Measurements from ENCODE around the gene FDXR. TPM values are rescaled to one million over a fixed set of nuclear protein-coding genes. Genes with fewer than 3 reads are reported as not detected.

FDXR gene
- total RNA-seq, 3 donors from 2014 or later: 6.1 to 12.0 (median 7.0) TPM

- peaks cover 18% of the 10 kb centered on the region for H3K4me1 Mint-ChIP-seq (ENCODE audit: low read depth)
- no peak for DNase-seq
- H3K9me3 Mint-ChIP-seq: no peaks in the 10 kb centered on the region
- H3K27me3 Mint-ChIP-seq (ENCODE audit: low read depth): peaks cover 45% of the 10 kb centered on the region
- no peak overlapping the region for H3K4me3 Mint-ChIP-seq
- ATAC-seq: peak; percentile 6 to 7
- H3K36me3 Mint-ChIP-seq (ENCODE audit: insufficient read depth): no peaks in the 10 kb centered on the region
Observed at GRCh38 chr17:74860872-74861661, 11.7 kb downstream of the FDXR start.

GRCh38 chr17:74860229-74860871 is 12.4 kb downstream of the FDXR start:
- Mint-ChIP-seq H3K4me3 (peak overlapping the region; percentile 54), H3K9me3 (no peaks in the 10 kb centered on the region), H3K4me1 (ENCODE audit: low read depth) (peaks cover 18% of the 10 kb centered on the region), H3K27me3 (ENCODE audit: low read depth) (peaks cover 52% of the 10 kb centered on the region), H3K36me3 (ENCODE audit: insufficient read depth) (no peaks in the 10 kb centered on the region)
- ATAC-seq (peak; percentile 5 to 9), DNase-seq (no peak)

- Mint-ChIP-seq H3K36me3 (ENCODE audit: insufficient read depth) (no peaks in the 10 kb centered on the region), H3K4me3 (peak within 1 kb of the TSS; percentile 54), H3K27me3 (ENCODE audit: low read depth) (peaks cover 59% of the 10 kb centered on the region), H3K4me1 (ENCODE audit: low read depth) (peaks cover 17% of the 10 kb centered on the region), H3K9me3 (no peaks in the 10 kb centered on the region)
- peak; percentile 37 to 42 for ATAC-seq
- DNase-seq: no peak
Observed at GRCh38 chr17:74859459-74860228, 13.2 kb downstream of the FDXR start, which contains the start of gene GRIN2C. Gene GRIN2C, minus strand, starts transcription at chr17:74859885. Its CDS starts 4,793 bp downstream, at chr17:74855092.

GRCh38 chr17:74858672-74859458 is 13.9 kb downstream of the FDXR start:
- Mint-ChIP-seq H3K9me3 (no peaks in the 10 kb centered on the region), H3K36me3 (ENCODE audit: insufficient read depth) (no peaks in the 10 kb centered on the region), H3K4me3 (peak overlapping the region; percentile 35), H3K27me3 (ENCODE audit: low read depth) (peaks cover 67% of the 10 kb centered on the region), H3K4me1 (ENCODE audit: low read depth) (peaks cover 17% of the 10 kb centered on the region)
- DNase-seq: no peak
- ATAC-seq: no peak

GRCh38 chr17:74857191-74857590 is 15.6 kb downstream of the FDXR start:
- H3K9me3 Mint-ChIP-seq: no peaks in the 10 kb centered on the region
- DNase-seq (no peak), ATAC-seq (no peak)
- H3K27me3 Mint-ChIP-seq (ENCODE audit: low read depth): peaks cover 74% of the 10 kb centered on the region
- no peaks in the 10 kb centered on the region for H3K36me3 Mint-ChIP-seq (ENCODE audit: insufficient read depth)
- no peak overlapping the region for H3K4me3 Mint-ChIP-seq
- H3K4me1 Mint-ChIP-seq (ENCODE audit: low read depth): peaks cover 19% of the 10 kb centered on the region

- Mint-ChIP-seq H3K9me3 (no peaks in the 10 kb centered on the region), H3K27me3 (ENCODE audit: low read depth) (peaks cover 70% of the 10 kb centered on the region), H3K36me3 (ENCODE audit: insufficient read depth) (no peaks in the 10 kb centered on the region), H3K4me1 (ENCODE audit: low read depth) (peaks cover 14% of the 10 kb centered on the region), H3K4me3 (no peak overlapping the region)
- DNase-seq: no peak
- ATAC-seq: no peak
Observed at GRCh38 chr17:74856112-74856511, 16.7 kb downstream of the FDXR start.

GRCh38 chr17:74855323-74855722 is 17.5 kb downstream of the FDXR start:
- DNase-seq: no peak
- H3K27me3 Mint-ChIP-seq (ENCODE audit: low read depth): peaks cover 67% of the 10 kb centered on the region
- H3K4me3 Mint-ChIP-seq: no peak overlapping the region
- H3K4me1 Mint-ChIP-seq (ENCODE audit: low read depth): peaks cover 14% of the 10 kb centered on the region
- ATAC-seq: no peak
- H3K36me3 Mint-ChIP-seq (ENCODE audit: insufficient read depth): no peaks in the 10 kb centered on the region
- no peaks in the 10 kb centered on the region for H3K9me3 Mint-ChIP-seq

GRCh38 chr17:74854792-74855191 is 18.0 kb downstream of the FDXR start:
- Mint-ChIP-seq H3K36me3 (ENCODE audit: insufficient read depth) (no peaks in the 10 kb centered on the region), H3K27me3 (ENCODE audit: low read depth) (peaks cover 63% of the 10 kb centered on the region), H3K9me3 (no peaks in the 10 kb centered on the region), H3K4me3 (no peak overlapping the region), H3K4me1 (ENCODE audit: low read depth) (peaks cover 10% of the 10 kb centered on the region)
- ATAC-seq: no peak
- DNase-seq: no peak

- Mint-ChIP-seq H3K4me1 (ENCODE audit: low read depth) (peaks cover 5% of the 10 kb centered on the region), H3K9me3 (no peaks in the 10 kb centered on the region), H3K4me3 (peak overlapping the region; percentile 2), H3K27me3 (ENCODE audit: low read depth) (peaks cover 56% of the 10 kb centered on the region), H3K36me3 (ENCODE audit: insufficient read depth) (no peaks in the 10 kb centered on the region)
- DNase-seq (no peak), ATAC-seq (no peak)
Observed at GRCh38 chr17:74853669-74854068, 19.1 kb downstream of the FDXR start.

GRCh38 chr17:74853048-74853397 is 19.8 kb downstream of the FDXR start:
- peaks cover 53% of the 10 kb centered on the region for H3K27me3 Mint-ChIP-seq (ENCODE audit: low read depth)
- H3K4me3 Mint-ChIP-seq: peak overlapping the region; percentile 79
- H3K9me3 Mint-ChIP-seq: no peaks in the 10 kb centered on the region
- peaks cover 5% of the 10 kb centered on the region for H3K4me1 Mint-ChIP-seq (ENCODE audit: low read depth)
- no peaks in the 10 kb centered on the region for H3K36me3 Mint-ChIP-seq (ENCODE audit: insufficient read depth)
- no peak for DNase-seq
- peak in 1 of 2 donors; percentile 13 for ATAC-seq

- peaks cover 49% of the 10 kb centered on the region for H3K27me3 Mint-ChIP-seq (ENCODE audit: low read depth)
- no peaks in the 10 kb centered on the region for H3K36me3 Mint-ChIP-seq (ENCODE audit: insufficient read depth)
- H3K9me3 Mint-ChIP-seq: no peaks in the 10 kb centered on the region
- peak; percentile 47 for DNase-seq
- peak; percentile 89 to 90 for ATAC-seq
- peak overlapping the region; percentile 79 for H3K4me3 Mint-ChIP-seq
- H3K4me1 Mint-ChIP-seq (ENCODE audit: low read depth): peaks cover 5% of the 10 kb centered on the region
Observed at GRCh38 chr17:74852237-74853047, 20.4 kb downstream of the FDXR start.

GRCh38 chr17:74851612-74852236 is 21.1 kb downstream of the FDXR start:
- no peak for DNase-seq
- peaks cover 5% of the 10 kb centered on the region for H3K4me1 Mint-ChIP-seq (ENCODE audit: low read depth)
- no peaks in the 10 kb centered on the region for H3K36me3 Mint-ChIP-seq (ENCODE audit: insufficient read depth)
- no peak overlapping the region for H3K4me3 Mint-ChIP-seq
- H3K27me3 Mint-ChIP-seq (ENCODE audit: low read depth): peaks cover 42% of the 10 kb centered on the region
- no peak for ATAC-seq
- no peaks in the 10 kb centered on the region for H3K9me3 Mint-ChIP-seq

GRCh38 chr17:74850914-74851313 is 21.9 kb downstream of the FDXR start:
- DNase-seq (no peak), ATAC-seq (no peak)
- Mint-ChIP-seq H3K4me3 (no peak overlapping the region), H3K9me3 (no peaks in the 10 kb centered on the region), H3K27me3 (ENCODE audit: low read depth) (peaks cover 34% of the 10 kb centered on the region), H3K36me3 (ENCODE audit: insufficient read depth) (no peaks in the 10 kb centered on the region), H3K4me1 (ENCODE audit: low read depth) (peaks cover 5% of the 10 kb centered on the region)
